Stimulated activated CD4-positive, alpha-beta T cell treated with anti-CD3 and anti-CD28 coated beads, TNF-alpha, amount 100 ng/mL, for 48 hours (primary cell): ENCODE measurements around the gene SLC6A8.

Experiments
- DNase-seq, 3 donors: peaks; one replicate each; pipeline ENCODE4 v3.0.0-alpha.2; 2020; ENCODE audit warnings: low read depth in 3 of 3

The SLC6A8 gene

GRCh38 chrX:153648358-153649177, 39.2 kb upstream of the SLC6A8 start:
- DNase-seq = no peak

- DNase-seq = peak in 1 of 3 donors; percentile 29
Measured at GRCh38 chrX:153649178-153649914, 38.4 kb upstream of the SLC6A8 start.

- DNase-seq = no peak
Measured at GRCh38 chrX:153649915-153650782, 37.6 kb upstream of the SLC6A8 start.

- no peak for DNase-seq
Measured at GRCh38 chrX:153650959-153651358, 36.8 kb upstream of the SLC6A8 start.

GRCh38 chrX:153651540-153652079, 36.1 kb upstream of the SLC6A8 start:
- no peak for DNase-seq

- no peak for DNase-seq
Measured at GRCh38 chrX:153653556-153653955, 34.2 kb upstream of the SLC6A8 start.

- DNase-seq = no peak
Measured at GRCh38 chrX:153657161-153657560, 30.6 kb upstream of the SLC6A8 start.

GRCh38 chrX:153659268-153659667, 28.5 kb upstream of the SLC6A8 start:
- DNase-seq = no peak

GRCh38 chrX:153662266-153662665, 25.5 kb upstream of the SLC6A8 start:
- peak; percentile 13 to 50 (median 27) for DNase-seq

- DNase-seq = no peak
Measured at GRCh38 chrX:153665726-153666306, 21.9 kb upstream of the SLC6A8 start.

- DNase-seq = no peak
Measured at GRCh38 chrX:153667281-153667955, 20.3 kb upstream of the SLC6A8 start.

- DNase-seq = peak; percentile 65 to 67 (median 67)
Measured at GRCh38 chrX:153667956-153668396, 19.8 kb upstream of the SLC6A8 start.

GRCh38 chrX:153668423-153669173, 19.1 kb upstream of the SLC6A8 start:
- no peak for DNase-seq

GRCh38 chrX:153669174-153669890, 18.4 kb upstream of the SLC6A8 start:
- DNase-seq = peak in 1 of 3 donors; percentile 41

- DNase-seq = no peak
Measured at GRCh38 chrX:153669901-153670731, 17.6 kb upstream of the SLC6A8 start.

GRCh38 chrX:153670748-153671588, 16.8 kb upstream of the SLC6A8 start:
- DNase-seq = no peak
